ENCODE data around the gene TUBA3C.

DNA sequence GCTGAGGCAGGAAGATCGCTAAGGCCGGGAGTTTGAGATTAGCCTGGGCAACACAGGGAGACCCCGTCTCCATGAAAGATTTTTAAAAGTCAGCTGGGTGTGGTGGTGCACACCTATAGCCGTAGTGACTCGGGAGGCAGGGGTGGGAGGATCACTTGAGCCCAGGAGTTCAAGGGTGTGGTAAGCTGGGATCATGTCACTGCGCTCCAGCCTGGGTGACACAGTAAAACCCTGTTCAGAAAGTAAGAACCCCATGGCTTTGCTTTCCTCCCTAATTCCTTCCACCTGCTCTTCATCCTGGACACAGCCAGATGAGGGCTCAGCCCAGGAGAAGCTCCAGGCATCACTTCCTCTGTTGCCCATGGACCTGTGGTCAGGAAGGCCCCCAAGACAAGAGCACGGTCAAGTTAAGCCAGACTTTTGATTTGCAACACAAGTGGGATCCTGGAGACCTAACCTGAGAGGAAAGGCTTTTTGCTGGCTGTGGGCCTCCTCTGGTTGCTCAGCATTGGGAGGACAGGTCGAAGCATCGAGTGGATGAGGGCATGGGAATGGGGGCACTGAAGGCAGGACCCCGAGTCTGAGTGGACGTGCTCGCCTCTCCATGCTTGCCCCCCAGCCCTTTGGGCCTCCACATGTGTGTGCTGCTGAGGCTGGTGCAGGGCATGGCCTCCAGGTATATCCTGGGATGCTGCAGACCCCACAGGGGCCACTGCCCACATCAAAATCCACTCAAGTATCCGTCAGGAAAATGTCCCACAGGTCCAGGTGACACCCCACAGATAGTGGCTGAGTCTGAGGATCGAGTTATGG is 25.4 kb downstream of the TUBA3C start:
- TF ChIP-seq, protein P1, sequence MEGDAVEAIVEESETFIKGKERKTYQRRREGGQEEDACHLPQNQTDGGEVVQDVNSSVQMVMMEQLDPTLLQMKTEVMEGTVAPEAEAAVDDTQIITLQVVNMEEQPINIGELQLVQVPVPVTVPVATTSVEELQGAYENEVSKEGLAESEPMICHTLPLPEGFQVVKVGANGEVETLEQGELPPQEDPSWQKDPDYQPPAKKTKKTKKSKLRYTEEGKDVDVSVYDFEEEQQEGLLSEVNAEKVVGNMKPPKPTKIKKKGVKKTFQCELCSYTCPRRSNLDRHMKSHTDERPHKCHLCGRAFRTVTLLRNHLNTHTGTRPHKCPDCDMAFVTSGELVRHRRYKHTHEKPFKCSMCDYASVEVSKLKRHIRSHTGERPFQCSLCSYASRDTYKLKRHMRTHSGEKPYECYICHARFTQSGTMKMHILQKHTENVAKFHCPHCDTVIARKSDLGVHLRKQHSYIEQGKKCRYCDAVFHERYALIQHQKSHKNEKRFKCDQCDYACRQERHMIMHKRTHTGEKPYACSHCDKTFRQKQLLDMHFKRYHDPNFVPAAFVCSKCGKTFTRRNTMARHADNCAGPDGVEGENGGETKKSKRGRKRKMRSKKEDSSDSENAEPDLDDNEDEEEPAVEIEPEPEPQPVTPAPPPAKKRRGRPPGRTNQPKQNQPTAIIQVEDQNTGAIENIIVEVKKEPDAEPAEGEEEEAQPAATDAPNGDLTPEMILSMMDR (IDR thresholded peaks at IDR 0.05), result no peak
- TF ChIP-seq POLR2A (IDR thresholded peaks at IDR 0.05), result no peak
